Coronary artery (tissue), 2 donors: ENCODE measurements around the gene ATP9B.

Source experiments
- DNase-seq: peaks from one replicate; pipeline ENCODE4 v3.0.0-alpha.2; 2017; ENCODE audit warnings: low spot score
- H3K27ac ChIP-seq, 2 donors: fragments of 200-600 bp; sonication (generic); one replicate each; pipeline ENCODE4 v1.5.1; 2016 to 2019
- H3K4me3 ChIP-seq: fragments of 200-600 bp; sonication (generic); 2 replicates; pipeline ENCODE4 v1.5.1; 2016; ENCODE audit warnings: mild to moderate bottlenecking, moderate library complexity
- TF ChIP-seq, protein P1 (sequence below): fragments of 200-600 bp; sonication (generic); IDR thresholded peaks from one replicate; pipeline ENCODE4 v1.5.1; 2019; ENCODE audit warnings: antibody characterized with exemption

Gene ATP9B

DNA sequence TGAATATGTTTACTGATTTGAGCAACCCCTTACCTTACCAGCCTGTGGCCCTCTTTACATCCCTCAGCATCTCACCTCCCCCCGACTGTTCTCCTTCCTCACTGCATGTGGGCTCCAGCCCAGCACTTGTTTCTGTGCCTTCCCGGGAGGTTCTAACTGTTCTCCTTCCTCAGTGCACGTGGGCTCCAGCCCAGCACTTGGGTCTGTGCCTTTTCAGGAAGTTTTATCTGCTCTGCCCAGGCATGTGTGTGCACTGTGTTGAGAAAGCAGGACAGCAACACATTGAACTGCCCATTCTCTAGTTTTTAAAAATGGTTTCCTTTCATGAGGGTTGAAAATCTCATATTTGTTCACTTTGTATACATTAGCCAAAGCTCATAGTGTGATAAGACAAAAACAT is 158.4 kb downstream of the ATP9B start:
- DNase-seq, result no peak
- no peak overlapping the region for H3K4me3 ChIP-seq
- no peak overlapping the region for H3K27ac ChIP-seq
- TF ChIP-seq, protein P1, sequence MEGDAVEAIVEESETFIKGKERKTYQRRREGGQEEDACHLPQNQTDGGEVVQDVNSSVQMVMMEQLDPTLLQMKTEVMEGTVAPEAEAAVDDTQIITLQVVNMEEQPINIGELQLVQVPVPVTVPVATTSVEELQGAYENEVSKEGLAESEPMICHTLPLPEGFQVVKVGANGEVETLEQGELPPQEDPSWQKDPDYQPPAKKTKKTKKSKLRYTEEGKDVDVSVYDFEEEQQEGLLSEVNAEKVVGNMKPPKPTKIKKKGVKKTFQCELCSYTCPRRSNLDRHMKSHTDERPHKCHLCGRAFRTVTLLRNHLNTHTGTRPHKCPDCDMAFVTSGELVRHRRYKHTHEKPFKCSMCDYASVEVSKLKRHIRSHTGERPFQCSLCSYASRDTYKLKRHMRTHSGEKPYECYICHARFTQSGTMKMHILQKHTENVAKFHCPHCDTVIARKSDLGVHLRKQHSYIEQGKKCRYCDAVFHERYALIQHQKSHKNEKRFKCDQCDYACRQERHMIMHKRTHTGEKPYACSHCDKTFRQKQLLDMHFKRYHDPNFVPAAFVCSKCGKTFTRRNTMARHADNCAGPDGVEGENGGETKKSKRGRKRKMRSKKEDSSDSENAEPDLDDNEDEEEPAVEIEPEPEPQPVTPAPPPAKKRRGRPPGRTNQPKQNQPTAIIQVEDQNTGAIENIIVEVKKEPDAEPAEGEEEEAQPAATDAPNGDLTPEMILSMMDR, result no peak

DNA sequence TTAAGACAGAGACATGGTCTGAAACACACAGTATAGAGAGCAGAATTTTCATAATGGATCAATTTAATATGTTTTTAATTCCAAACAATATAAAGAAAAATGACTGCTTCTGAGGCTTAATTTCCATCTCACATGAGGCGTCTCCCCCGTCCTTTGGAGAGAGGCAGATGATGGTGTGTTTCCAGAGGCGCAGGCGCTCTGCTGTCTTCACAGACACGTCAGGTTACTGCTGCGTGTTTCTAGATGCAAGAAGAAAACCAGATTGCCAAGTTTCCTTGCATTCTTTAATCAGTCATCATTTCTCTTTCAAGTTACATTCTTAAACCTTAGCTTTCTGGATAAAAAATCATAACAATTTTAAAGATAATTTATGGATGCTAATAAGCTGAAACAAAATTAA is 160.2 kb downstream of the ATP9B start:
- Histone ChIP-seq H3K4me3 (no peak overlapping the region), H3K27ac (no peak overlapping the region)
- DNase-seq, result no peak
- TF ChIP-seq, protein P1, result no peak

DNA sequence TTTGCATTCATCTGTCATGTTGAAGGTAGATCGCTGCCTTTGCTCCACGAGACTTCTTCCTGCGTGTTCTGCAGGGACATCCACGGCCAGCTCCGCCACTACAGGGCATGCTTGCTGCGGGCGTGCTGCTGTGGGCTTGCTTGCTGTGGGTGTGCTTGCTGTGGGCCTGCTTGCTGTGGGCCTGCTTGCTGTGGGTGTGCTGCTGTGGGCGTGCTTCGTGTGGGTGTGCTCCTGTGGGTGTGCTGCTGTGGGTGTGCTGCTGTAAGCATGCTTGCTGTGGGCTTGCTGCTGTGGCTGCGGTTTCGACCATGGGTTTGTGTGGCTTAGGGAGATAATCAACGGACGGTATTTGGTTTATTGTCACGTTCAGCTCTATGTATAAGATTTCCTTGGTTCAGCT is 165.2 kb downstream of the ATP9B start:
- no peak for DNase-seq
- H3K4me3 ChIP-seq, result no peak overlapping the region

DNA sequence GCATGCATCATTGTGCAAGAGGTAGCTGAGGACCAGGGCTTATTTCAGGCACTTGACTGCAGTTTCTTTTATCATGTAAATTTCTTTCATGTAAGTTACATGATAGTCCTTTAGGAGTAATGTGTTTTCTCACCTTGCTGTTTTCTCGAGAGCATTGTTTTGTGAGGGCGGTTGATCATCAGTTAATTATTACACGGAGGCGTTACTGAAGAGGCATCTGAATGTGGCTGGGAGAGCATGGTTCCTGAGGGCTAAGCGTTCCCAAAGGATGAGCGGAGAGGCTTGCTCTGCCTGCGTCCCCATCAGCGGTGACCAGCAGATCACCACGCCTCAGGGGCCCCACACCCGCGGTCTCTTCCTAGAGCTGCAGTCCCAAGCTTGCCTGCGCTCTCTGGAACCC is 170.4 kb downstream of the ATP9B start:
- no peak for DNase-seq
- H3K27ac ChIP-seq, result no peak overlapping the region
- TF ChIP-seq, protein P1, result no peak
- no peak overlapping the region for H3K4me3 ChIP-seq

More for the DNA sequence above, 165.2 kb downstream of the ATP9B start:
- no peak overlapping the region for H3K27ac ChIP-seq
- TF ChIP-seq, protein P1, result no peak

DNA sequence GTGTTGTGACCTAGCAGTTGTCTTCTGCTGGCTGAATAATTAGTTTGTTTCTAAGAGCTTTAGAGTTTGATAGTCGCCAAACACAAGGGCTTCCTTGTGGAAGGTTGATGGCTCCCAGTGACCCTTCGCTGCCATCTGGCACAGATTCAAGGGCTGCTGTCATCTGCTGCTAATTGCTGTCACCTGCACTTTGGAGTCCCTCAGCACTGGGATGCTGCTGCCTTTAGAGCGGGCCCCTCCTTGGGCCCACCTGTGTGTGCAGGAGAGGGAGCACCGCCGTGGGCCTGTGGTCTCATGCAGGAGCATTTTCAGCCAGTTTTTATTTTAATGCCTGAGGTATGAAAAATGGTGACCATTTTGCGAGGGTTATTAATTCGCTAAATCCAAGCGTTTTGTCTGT is 172.6 kb downstream of the ATP9B start:
- TF ChIP-seq, protein P1, result no peak
- no peak for DNase-seq
- H3K27ac ChIP-seq, result no peak overlapping the region
- no peak overlapping the region for H3K4me3 ChIP-seq

DNA sequence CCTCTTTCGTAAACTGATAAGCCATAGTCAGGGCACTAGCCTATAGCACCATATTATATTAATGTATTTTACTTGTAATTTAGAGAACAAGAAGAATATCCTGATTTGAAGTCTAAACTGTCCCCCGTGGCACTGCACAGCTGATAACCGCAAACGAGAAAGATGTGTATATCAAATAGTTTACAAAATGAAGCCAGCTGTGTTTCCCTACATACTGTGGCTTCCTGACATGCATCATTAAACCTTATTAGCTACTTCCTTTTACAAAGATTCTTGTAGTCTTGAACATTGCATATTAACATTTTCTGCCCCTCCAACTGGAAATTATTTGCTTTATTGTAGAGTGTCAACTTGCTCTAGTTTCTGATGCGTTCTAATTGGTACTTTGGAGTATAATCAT is 173.1 kb downstream of the ATP9B start:
- TF ChIP-seq, protein P1, result no peak

DNA sequence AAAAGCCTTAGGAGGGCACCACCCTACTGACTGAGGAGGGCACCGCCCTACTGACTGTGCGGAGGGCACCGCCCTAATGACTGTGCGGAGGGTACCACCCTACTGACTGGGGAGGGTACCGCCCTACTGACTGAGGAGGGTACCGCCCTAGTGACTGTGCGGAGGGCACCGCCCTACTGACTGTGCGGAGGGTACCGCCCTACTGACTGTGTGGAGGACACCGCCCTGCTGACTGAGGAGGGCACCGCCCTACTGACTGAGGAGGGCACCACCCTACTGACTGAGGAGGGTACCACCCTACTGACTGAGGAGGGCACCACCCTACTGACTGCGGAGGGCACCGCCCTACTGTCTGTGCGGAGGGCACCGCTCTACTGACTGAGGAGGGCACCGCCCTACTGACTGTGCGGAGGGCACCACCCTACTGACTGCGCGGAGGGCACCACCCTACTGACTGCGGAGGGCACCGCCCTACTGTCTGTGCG is 176.4 kb downstream of the ATP9B start:
- TF ChIP-seq, protein P1, result no peak
- H3K27ac ChIP-seq, result peak overlapping the region in 1 of 2 donors; percentile 11

More for the DNA sequence above, 173.1 kb downstream of the ATP9B start:
- no peak overlapping the region for H3K27ac ChIP-seq
- DNase-seq, result no peak
- H3K4me3 ChIP-seq, result no peak overlapping the region

More for the DNA sequence above, 176.4 kb downstream of the ATP9B start:
- DNase-seq, result no peak
- no peak overlapping the region for H3K4me3 ChIP-seq
